Anterior cingulate cortex (tissue), 58 donors: Measurements from ENCODE around the gene TADA2B.
A peak's percentile ranks its signal among the peaks of the same experiment; 100 is the strongest.

Source experiments
- DNase-seq, 58 donors: peaks; one replicate each; lab custom pipeline; 2025; lab: John Stamatoyannopoulos, UW

Gene TADA2B

GRCh38 chr4:7054106-7054880 lies 11.1 kb downstream of the TADA2B start:
- no peak for DNase-seq

GRCh38 chr4:7055111-7055989 lies 12.2 kb downstream of the TADA2B start:
- DNase-seq, result no peak

DNA sequence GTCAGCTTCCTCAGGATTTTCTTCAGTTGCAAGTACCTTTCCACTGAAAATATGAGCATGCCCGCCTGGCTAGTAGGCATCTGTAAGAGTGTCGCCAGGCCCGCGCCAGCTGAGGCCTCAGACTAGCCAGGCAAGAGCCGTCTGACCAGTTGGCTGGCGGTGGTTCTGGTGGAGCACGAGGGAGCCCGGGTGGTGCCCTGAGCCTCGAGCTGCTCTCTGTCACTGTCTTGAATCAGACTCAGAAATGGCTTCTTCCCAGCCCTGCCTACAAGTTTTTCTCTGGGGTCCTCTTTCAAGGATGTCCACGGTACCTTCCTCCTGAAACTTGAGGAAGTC lies 12.8 kb downstream of the TADA2B start:
- DNase-seq, result no peak

DNA sequence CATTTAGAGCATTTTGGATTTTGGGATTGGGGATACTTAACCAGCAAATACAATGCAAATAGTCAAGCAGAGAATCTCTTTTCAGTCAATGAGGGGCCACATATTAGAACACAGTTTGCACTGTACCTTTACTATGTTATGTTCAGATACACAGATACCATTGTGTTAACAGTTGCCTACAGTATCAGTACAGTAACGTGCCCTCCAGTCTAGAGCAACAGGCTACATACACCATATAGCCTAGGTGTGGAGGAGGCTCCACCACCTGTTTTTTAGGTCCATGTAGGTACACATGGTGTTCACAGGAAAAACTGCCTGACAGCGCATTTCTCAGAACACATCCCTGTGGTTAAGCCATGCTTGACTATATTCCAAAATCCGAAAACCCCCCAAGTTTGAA lies 15.6 kb downstream of the TADA2B start:
- DNase-seq, result no peak

GRCh38 chr4:7059662-7060061 lies 16.5 kb downstream of the TADA2B start:
- no peak for DNase-seq

DNA sequence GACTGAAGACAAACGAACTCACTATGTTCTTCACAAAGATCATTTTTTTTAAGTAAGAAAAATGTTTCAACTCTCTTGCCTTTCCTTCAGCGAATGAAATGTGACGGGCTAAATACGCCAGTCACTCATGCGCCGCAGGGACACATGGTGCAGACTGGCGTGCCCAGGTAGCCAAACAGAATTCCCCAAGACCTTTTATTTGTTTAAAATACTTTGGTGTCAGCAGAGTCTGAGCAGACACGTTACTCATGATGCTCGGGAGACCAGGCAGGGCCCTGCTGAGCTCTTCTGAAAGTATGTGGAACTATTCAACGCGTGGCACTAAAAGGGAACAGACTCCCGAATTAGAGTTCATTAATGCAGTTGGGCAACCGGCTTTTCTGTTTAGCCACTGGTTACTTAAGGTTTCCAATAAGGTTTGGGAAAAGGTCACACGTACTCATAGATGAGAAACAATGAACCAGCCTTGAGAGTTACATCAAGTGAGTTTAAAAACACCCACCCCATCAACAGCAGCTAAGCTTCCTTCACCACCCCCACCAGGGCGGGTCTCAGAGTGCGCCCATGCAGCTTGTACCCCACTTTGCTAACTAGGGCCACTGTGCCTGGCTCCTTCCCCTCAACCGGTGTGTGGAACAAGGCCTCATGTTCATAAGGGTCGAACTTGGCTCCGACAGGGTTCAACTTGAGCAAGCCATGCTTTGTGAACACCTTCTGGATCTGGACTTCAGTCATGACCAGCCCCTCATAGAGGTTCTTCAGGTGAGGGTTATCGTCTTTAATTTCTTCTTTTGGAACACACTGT lies 17.4 kb downstream of the TADA2B start:
- no peak for DNase-seq

DNA sequence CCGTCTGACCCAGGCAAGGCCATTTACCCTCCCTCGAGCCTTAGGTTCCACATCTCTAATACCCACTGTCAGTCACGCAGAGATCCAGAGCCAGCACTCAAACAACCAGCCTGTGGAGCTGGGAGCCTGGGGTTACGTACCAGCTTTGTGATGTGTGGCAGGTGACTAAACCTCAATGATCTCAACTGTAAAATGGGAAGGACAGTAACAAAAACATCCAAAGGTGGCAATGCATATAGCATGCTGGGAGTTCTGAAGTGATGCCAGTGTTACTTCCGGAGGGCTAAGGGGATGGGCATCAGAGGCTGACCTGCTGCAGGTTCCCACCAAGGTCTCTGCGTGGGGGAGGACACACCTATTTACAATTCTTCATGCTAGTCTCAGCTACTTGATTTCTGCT lies 18.6 kb downstream of the TADA2B start:
- no peak for DNase-seq

DNA sequence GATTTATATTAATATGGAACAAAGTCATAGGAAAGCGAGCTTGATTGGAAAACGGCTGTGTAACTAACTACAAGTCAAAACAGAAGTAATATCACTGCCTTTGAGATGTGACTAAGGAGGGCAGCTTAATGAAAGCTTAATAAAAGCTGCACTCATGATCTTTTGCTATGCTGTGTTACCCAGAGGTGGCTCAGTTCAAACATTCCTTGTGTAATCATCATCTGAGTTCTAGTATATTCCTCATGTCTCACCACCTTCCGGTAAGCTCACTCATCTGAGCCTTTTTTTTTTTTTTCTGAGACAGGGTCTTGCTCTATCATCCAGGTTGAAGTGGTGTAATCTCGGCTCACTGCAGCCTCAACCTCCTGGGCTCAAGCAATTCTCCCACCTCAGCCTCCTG lies 19.6 kb downstream of the TADA2B start:
- no peak for DNase-seq

- no peak for DNase-seq
Measured at GRCh38 chr4:7063362-7063761, 20.2 kb downstream of the TADA2B start.

GRCh38 chr4:7066006-7066405 lies 22.8 kb downstream of the TADA2B start:
- DNase-seq, result no peak

GRCh38 chr4:7066493-7066892 lies 23.3 kb downstream of the TADA2B start:
- no peak for DNase-seq

DNA sequence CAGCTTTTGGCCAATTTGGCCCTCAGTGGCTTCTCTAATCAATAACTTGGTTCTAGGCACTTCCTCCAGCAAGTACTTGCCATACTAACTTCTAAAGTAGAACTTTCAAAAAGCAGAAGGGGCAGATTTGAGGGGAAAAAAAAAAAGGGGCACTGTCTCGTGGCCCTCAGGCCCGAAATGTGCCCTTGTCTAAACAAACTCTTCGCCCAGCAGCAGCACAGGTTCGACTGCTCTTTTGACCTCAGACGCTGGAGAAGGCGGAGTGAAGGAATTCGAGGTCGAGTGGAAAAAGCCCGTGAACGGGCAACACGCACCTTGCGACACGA lies 23.9 kb downstream of the TADA2B start:
- no peak for DNase-seq

DNA sequence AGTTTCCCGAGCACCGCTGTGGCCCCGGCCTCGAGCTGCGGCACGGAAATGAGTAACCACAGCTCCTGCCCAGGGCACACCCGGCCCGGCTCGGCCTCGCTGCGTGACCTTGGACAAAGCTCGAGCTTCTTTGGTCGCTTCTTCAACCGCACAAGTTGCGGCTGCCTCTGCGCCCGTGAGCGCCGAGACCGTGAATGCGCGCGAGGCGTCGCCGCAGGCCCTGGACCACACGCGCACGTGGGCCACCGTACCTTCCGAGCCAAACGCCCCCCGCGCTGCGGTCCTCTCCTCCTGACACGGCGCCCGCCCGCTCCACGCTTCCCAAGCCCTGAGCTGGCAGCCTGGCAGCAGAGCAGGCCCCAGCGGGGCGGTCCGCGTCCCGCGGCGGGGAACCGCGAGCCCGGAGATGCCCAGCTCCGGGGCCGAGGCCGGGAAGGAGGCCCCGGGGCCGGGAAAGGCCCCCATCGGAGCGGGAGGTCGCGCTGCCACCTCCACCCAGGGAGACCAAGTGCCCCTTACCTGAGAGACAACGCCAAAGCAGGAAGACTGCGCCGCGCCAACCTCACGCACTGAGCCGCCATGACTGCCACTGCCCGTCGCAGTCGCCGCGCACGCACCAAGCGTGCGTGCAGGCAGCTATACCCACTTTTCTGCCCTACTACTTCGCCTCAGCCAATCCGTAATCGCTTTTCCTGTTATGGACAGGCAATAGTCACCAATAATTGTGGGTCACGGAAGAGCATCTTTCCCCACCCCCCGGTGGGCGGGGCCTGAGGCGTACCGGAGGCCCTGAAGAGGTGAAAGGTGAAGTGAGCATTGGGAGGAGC lies 24.5 kb downstream of the TADA2B start, which contains the start of gene GRPEL1:
TSS of gene GRPEL1 (minus strand) at position 613 of the 827 bp plus-strand sequence. CDS start at position 581, 32 bp downstream.
- DNase-seq, result peak; percentile 91 to 100 (median 99)

- no peak for DNase-seq
Measured at GRCh38 chr4:7068279-7068842, 25.2 kb downstream of the TADA2B start.

DNA sequence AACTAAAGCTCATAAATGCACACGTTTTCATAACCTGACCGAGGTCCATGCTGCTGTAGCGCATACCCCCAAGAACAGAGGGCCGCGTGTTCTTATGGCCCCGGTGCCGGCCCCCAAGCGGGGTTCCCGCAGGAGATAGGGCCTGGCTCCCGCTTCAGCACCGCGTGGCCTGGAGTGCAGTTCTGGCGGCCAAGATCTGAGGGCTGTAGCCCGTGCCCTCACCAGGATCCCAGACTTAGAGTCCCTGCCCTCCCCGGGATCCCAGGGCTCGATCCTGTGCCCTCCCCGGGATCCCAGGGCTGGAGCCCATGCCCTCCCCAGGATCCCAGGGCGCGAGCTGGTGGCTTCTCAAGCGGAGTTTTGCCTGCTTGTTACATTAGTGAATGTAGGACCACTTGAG lies 25.7 kb downstream of the TADA2B start:
- no peak for DNase-seq

GRCh38 chr4:7070729-7071511 lies 27.7 kb downstream of the TADA2B start:
- peak in 56 of 58 donors; percentile 19 to 83 (median 55) for DNase-seq

DNA sequence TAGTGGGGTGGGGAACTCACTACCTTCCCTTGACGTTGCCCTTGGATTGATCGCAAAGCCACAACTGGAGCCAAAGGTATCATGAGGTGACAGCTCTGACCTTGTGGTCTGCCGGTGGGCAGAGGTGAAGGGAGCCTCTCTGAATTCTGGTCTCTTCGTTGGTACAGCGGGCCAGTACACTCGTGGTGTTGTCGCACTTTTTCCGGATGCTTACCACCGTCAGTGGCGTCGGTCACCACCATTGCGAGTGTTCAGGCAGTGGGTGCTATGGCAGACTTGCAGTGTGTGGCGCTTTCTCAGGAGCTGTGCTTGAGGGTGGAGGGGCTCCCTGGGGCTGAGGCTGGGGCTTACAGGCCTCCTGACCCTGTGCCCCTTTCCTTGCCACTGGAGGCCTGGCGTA lies 29.9 kb downstream of the TADA2B start:
- no peak for DNase-seq

- DNase-seq, result peak in 9 of 58 donors; percentile 10 to 54 (median 32)
Measured at GRCh38 chr4:7073526-7074390, 30.6 kb downstream of the TADA2B start.
